GM13976 (cell line): ENCODE results near the gene NAALADL2.

Source experiments
- DNase-seq: peaks from one replicate; pipeline ENCODE4 v3.0.0; 2012; ENCODE audit warnings: low spot score
- CTCF ChIP-seq: IDR thresholded peaks from 2 replicates; pipeline ENCODE4 v1.5.1; 2012; ENCODE audit warnings: borderline replicate concordance, mild to moderate bottlenecking; ENCODE audit not compliant: insufficient read depth; ENCODE audit errors: extremely low read depth, missing control alignments, control extremely low read depth
- in situ Hi-C: fragments of 300-500 bp; cut with MboI; formaldehyde crosslinking; loops from one replicate; pipeline ENCODE4 v1.12.0; 2022; ENCODE audit warnings: low sequenced_read_pairs, mixed read lengths, inconsistent platforms; ENCODE audit not compliant: unreplicated experiment

Gene NAALADL2

DNA sequence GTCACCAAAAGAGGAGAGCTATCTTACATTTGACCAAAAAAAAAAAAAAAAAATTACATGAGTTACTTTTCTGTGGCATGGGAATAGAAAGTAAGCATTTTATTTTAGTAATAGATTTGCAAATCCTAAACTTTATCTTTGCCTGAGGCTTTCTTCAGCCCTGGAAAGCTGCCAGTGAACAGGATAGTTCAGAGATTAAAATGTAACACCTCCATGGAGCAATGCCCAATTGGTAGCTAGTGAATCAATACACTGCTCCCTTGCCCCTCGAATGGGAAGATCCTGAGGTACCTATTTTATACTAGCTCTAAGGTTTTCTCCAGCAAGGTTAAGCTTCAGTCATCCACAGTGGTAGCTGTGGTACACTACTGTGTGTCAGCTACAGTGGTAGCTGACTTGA, 867.1 kb downstream of the NAALADL2 start:
- DNase-seq = no peak
- in situ Hi-C loops = no loop called here
- no peak for TF ChIP-seq CTCF

DNA sequence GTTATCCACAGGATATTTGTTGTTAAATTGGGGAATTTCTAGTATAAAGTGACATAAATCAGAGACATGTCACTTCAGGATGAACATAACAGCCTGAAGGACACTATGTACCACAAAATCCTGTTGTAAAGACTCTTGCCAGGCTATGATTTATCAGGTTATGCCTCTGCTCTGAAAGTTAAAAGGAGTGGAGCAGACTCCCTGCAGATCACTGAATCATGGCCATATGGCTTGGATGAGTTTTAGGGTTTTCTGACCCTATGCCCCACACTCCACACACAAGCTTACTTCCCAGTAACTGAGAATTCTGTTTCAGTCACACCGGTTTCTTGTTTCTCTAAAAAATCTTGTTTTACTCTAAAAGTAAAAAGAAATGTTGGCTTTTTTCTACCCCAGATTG, 869.4 kb downstream of the NAALADL2 start:
- in situ Hi-C loops = no loop called here
- TF ChIP-seq CTCF = no peak
- DNase-seq = no peak

- no peak for TF ChIP-seq CTCF
- DNase-seq = no peak
- in situ Hi-C loops = no loop called here
Measured at GRCh38 chr3:175729466-175729865, 870.3 kb downstream of the NAALADL2 start.

DNA sequence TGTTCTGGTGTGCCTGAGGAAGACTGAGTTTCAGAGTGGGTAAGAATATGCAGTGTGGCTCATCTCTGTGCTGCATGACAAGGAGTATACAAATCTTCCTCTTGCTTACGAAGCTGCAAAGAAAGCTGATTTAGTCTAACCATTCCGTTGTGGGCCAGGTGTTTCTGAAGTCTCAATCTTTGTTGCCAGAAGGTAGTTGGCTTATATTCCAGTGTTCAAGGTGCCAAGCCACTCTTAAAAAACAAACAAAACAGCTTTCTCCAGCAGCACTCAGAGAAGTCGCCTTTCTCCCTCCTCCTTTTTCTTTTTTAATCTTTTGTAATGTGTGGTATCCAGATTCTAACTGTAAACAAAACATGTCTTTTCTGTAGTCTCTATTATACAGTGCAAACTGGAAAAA, 872.4 kb downstream of the NAALADL2 start:
- no peak for TF ChIP-seq CTCF
- DNase-seq = no peak
- in situ Hi-C loops = no loop called here

GRCh38 chr3:175732017-175732416, 872.9 kb downstream of the NAALADL2 start:
- in situ Hi-C loops = no loop called here
- DNase-seq = no peak
- no peak for TF ChIP-seq CTCF

GRCh38 chr3:175735866-175736265, 876.7 kb downstream of the NAALADL2 start:
- no peak for DNase-seq
- in situ Hi-C loops = no loop called here
- no peak for TF ChIP-seq CTCF
